Neural progenitor cell (in vitro differentiated cells): ENCODE measurements around the gene IFI30. TPM values are rescaled to one million over a fixed set of nuclear protein-coding genes. Genes with fewer than 3 reads are reported as not detected.

ENCODE experiments used
- DNase-seq: peaks from one replicate; pipeline ENCODE4 v3.0.0-alpha.2; 2016; ENCODE audit warnings: low spot score
- H2AFZ ChIP-seq: fragments of 200-600 bp; sonication (generic); replicated peaks from 2 replicates; pipeline ENCODE4 v1.6.1; 2016; ENCODE audit warnings: antibody characterized with exemption
- H3F3A ChIP-seq: fragments of 200-600 bp; sonication (generic); 2 replicates; pipeline ENCODE4 v1.6.1; 2016; ENCODE audit warnings: antibody characterized with exemption, low read depth
- H3K27ac ChIP-seq: fragments of 200-600 bp; sonication (generic); 2 replicates; pipeline ENCODE4 v1.5.1; 2016; ENCODE audit warnings: mild to moderate bottlenecking
- H3K27me3 ChIP-seq: fragments of 200-600 bp; sonication (generic); 2 replicates; pipeline ENCODE4 v1.6.1; 2016; ENCODE audit warnings: mild to moderate bottlenecking, moderate library complexity
- H3K36me3 ChIP-seq: fragments of 200-600 bp; sonication (generic); 2 replicates; pipeline ENCODE4 v1.5.1; 2016
- H3K4me1 ChIP-seq: fragments of 200-600 bp; sonication (generic); 2 replicates; pipeline ENCODE4 v1.6.1; 2016; ENCODE audit warnings: mixed run types
- H3K4me2 ChIP-seq: fragments of 200-600 bp; sonication (generic); 2 replicates; pipeline ENCODE4 v1.6.1; 2016
- H3K4me3 ChIP-seq: fragments of 200-600 bp; sonication (generic); 2 replicates; pipeline ENCODE4 v1.5.1; 2016
- H3K79me2 ChIP-seq: fragments of 200-600 bp; sonication (generic); 2 replicates; pipeline ENCODE4 v1.6.1; 2016; ENCODE audit warnings: low read depth
- H3K9ac ChIP-seq: fragments of 200-600 bp; sonication (generic); 2 replicates; pipeline ENCODE4 v1.6.1; 2016
- H3K9me3 ChIP-seq: fragments of 200-600 bp; sonication (generic); 2 replicates; pipeline ENCODE4 v1.5.1; 2016; ENCODE audit warnings: low read depth
- H4K20me1 ChIP-seq: fragments of 200-600 bp; sonication (generic); 2 replicates; pipeline ENCODE4 v1.6.1; 2016; ENCODE audit warnings: low read depth
- H3K27ac Mint-ChIP-seq: 3 replicates; pipeline ENCODE4 v1.8.0; 2021; ENCODE audit warnings: mixed read lengths
- H3K27me3 Mint-ChIP-seq: 2 replicates; pipeline ENCODE4 v1.8.0; 2022; ENCODE audit warnings: low read depth, mild to moderate bottlenecking, inconsistent platforms, moderate library complexity, mixed read lengths; ENCODE audit not compliant: insufficient read depth
- H3K36me3 Mint-ChIP-seq: 3 replicates; pipeline ENCODE4 v1.8.0; 2021; ENCODE audit warnings: mixed read lengths
- H3K4me1 Mint-ChIP-seq: 3 replicates; pipeline ENCODE4 v1.8.0; 2021; ENCODE audit warnings: mixed read lengths
- H3K4me3 Mint-ChIP-seq: 3 replicates; pipeline ENCODE4 v1.8.0; 2021; ENCODE audit warnings: mild to moderate bottlenecking, moderate library complexity, mixed read lengths
- H3K9me3 Mint-ChIP-seq: 3 replicates; pipeline ENCODE4 v1.8.0; 2020; ENCODE audit warnings: mixed read lengths
- EZH2 ChIP-seq: fragments of 200-600 bp; sonication (generic); IDR thresholded peaks from 2 replicates; pipeline ENCODE4 v1.6.1; 2017; ENCODE audit warnings: antibody characterized with exemption, mild to moderate bottlenecking, moderate library complexity
- EZH2phosphoT487 ChIP-seq: fragments of 200-600 bp; sonication (generic); IDR thresholded peaks from 2 replicates; pipeline ENCODE4 v1.6.1; 2017; ENCODE audit warnings: antibody characterized with exemption
- small RNA-seq: library from RNA; depleted of rRNA; stranded (forward); fragments of <200 nt; gene quantifications from one replicate; pipeline ENCODE3, GENCODE V24; 2015
- total RNA-seq: library from RNA; depleted of rRNA; stranded (reverse); fragments of >200 nt; gene quantifications from 2 replicates; pipeline ENCODE4 v1.2.3, GENCODE V29; 2015; ENCODE audit warnings: low replicate concordance
- TF ChIP-seq, protein P1 (sequence below): fragments of 200-600 bp; sonication (generic); IDR thresholded peaks from 2 replicates; pipeline ENCODE4 v1.5.1; 2017; ENCODE audit warnings: antibody characterized with exemption, mild to moderate bottlenecking

Gene IFI30
- total RNA-seq, 1 donor from 2014 or later, result not detected

DNA sequence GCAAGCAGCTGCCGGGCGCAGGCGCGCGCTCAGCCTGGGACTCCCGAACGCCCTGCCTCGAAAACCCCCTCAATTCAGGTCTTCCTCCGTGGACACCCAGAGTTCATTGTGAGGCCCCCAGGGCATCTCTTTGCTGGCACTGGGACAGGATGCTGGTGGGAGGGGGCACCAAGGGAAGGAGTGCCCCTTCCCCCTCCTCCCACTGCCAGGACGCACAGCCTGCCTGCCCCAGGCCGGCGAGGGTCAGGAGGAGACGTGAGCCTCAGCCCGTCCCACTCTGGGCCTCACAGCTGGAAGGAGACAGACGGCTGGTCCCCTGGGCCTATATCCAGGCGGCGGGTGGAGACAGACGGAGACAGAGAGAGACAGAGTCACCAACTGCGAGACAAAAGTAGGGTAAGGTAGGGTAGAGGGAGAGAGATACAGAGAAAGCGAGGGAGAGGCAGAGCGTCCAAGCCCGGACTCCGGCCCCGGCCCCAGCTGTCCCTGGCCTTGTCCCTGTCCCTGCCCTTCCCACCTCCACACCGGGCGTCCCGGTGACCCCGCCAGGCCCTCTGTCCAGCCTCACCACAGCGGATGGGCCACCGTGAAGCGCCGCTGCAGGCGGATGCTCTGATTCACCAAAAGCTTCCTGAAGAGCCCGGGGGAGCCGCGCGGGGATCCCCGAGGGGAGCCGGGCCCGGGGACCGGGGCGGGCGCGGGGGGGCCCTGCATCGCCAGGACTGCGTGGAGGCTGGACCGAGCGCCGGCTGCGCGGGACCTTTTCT lies 52.3 kb downstream of the IFI30 start, which contains the start of gene PDE4C:
Gene PDE4C, minus strand, starts transcription at position 737 of the 767 bp plus-strand sequence. Its CDS starts 23 bp downstream, at position 714.
- Histone ChIP-seq H3K27ac (no peak within 1 kb of the TSS), H3F3A (peaks cover 32% of the 10 kb centered on the region), H3K4me2 (peak within 1 kb of the TSS; percentile 75), H3K9ac (no peak within 1 kb of the TSS), H4K20me1 (peaks cover 18% of the 10 kb centered on the region), H3K36me3 (no peaks in the 10 kb centered on the region), H3K79me2 (no peaks in the 10 kb centered on the region), H3K4me1 (peaks cover 4% of the 10 kb centered on the region), H2AFZ (no peak within 1 kb of the TSS), H3K27me3 (peaks cover 52% of the 10 kb centered on the region), H3K4me3 (no peak within 1 kb of the TSS), H3K9me3 (no peaks in the 10 kb centered on the region)
- H3K36me3 Mint-ChIP-seq, result no peaks in the 10 kb centered on the region
- peaks cover 59% of the 10 kb centered on the region for H3K27me3 Mint-ChIP-seq
- no peak for TF ChIP-seq EZH2
- TF ChIP-seq, protein P1, sequence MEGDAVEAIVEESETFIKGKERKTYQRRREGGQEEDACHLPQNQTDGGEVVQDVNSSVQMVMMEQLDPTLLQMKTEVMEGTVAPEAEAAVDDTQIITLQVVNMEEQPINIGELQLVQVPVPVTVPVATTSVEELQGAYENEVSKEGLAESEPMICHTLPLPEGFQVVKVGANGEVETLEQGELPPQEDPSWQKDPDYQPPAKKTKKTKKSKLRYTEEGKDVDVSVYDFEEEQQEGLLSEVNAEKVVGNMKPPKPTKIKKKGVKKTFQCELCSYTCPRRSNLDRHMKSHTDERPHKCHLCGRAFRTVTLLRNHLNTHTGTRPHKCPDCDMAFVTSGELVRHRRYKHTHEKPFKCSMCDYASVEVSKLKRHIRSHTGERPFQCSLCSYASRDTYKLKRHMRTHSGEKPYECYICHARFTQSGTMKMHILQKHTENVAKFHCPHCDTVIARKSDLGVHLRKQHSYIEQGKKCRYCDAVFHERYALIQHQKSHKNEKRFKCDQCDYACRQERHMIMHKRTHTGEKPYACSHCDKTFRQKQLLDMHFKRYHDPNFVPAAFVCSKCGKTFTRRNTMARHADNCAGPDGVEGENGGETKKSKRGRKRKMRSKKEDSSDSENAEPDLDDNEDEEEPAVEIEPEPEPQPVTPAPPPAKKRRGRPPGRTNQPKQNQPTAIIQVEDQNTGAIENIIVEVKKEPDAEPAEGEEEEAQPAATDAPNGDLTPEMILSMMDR, result no peak
- TF ChIP-seq EZH2phosphoT487, result no peak
- peak within 1 kb of the TSS; percentile 57 for H3K27ac Mint-ChIP-seq
- H3K9me3 Mint-ChIP-seq, result no peaks in the 10 kb centered on the region
- DNase-seq, result peak; percentile 35
- peaks cover 17% of the 10 kb centered on the region for H3K4me1 Mint-ChIP-seq
- H3K4me3 Mint-ChIP-seq, result peak within 1 kb of the TSS; percentile 93

DNA sequence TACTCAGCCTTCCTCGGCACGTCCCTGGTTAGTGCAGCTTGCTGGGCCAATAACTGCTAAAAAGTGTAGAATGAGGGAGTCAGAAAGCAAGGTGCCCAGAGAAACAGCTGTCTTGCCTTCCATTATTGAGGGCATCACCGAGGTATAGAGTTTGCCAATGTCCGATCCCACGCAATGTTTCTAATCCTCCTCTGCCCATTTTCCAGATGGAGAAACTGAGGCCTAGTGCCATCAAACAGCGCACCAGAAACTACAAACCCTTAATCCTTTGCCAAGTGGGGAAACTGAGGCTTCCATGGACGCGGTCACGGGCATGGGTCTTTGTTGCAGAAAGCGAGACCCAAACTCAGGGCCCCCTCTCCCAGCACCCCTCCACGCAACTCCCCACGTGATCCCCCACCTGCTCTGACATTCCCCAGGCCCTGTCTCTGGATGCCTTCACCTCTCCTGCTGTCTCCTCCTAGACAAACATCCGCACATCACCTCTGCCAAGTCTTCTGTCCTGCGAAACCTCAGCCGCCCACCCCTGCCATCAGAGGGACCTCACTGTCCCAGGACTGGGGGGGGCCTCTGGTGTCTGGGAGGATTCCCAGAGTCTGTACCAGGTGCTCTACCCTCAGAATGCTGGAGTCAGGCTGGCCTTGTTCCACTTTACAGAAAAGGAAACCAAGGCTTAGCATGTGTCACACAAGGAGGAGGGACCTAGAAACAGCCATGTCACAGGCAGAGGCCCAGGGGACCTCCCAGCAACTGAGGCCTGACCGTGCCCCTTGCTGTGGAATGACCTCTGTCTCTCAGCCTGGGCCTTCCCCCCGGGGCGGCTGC lies 53.6 kb downstream of the IFI30 start:
- Histone ChIP-seq H3K4me1 (peaks cover 4% of the 10 kb centered on the region), H3K4me3 (no peak overlapping the region), H3K36me3 (no peaks in the 10 kb centered on the region), H4K20me1 (peaks cover 18% of the 10 kb centered on the region), H3K4me2 (no peak overlapping the region), H3K27me3 (peaks cover 51% of the 10 kb centered on the region), H3K9me3 (no peaks in the 10 kb centered on the region), H3K9ac (no peak overlapping the region), H3F3A (peaks cover 32% of the 10 kb centered on the region), H3K79me2 (no peaks in the 10 kb centered on the region), H2AFZ (no peak overlapping the region), H3K27ac (no peak overlapping the region)
- TF ChIP-seq EZH2phosphoT487, result no peak
- TF ChIP-seq, protein P1, result no peak
- no peak for TF ChIP-seq EZH2
- peaks cover 56% of the 10 kb centered on the region for H3K27me3 Mint-ChIP-seq
- peak overlapping the region; percentile 65 for H3K4me3 Mint-ChIP-seq
- H3K27ac Mint-ChIP-seq, result peak overlapping the region; percentile 57
- no peaks in the 10 kb centered on the region for H3K36me3 Mint-ChIP-seq
- H3K4me1 Mint-ChIP-seq, result peaks cover 18% of the 10 kb centered on the region
- H3K9me3 Mint-ChIP-seq, result no peaks in the 10 kb centered on the region
- no peak for DNase-seq

Small RNAs within 50 kb of the gene (small RNA-seq; reads per million reads assigned to genes)
- not detected for gene IFI30

Other genes starting within 250 kb of the IFI30 start
- gene CCDC124, start 240.8 kb upstream of the IFI30 start, total RNA-seq, result 23.3 and 54.9 TPM in 2 replicates
- 1.8 and 5.5 TPM in 2 replicates for gene KCNN1, start 206.7 kb upstream of the IFI30 start, total RNA-seq
- gene ARRDC2, start 165.6 kb upstream of the IFI30 start, total RNA-seq, result 4.7 and 14.4 TPM in 2 replicates
- not detected in 2 replicates for gene IL12RB1, start 86.9 kb upstream of the IFI30 start, total RNA-seq
- 2.1 and 5.1 TPM in 2 replicates for gene MAST3, start 76.0 kb upstream of the IFI30 start, total RNA-seq
- 21.4 and 41.8 TPM in 2 replicates for gene PIK3R2, start 20.6 kb upstream of the IFI30 start, total RNA-seq
- gene MPV17L2, start 19.4 kb downstream of the IFI30 start, total RNA-seq, result 28.1 and 37.7 TPM in 2 replicates
- gene RAB3A, start 30.2 kb downstream of the IFI30 start, total RNA-seq, result 1.1 and 1.5 TPM in 2 replicates
- gene PDE4C, start 52.6 kb downstream of the IFI30 start, total RNA-seq, result 0.28 and 0.62 TPM in 2 replicates
- gene IQCN, start 100.6 kb downstream of the IFI30 start, total RNA-seq, result 0.11 and 1.4 TPM in 2 replicates
- gene JUND, start 107.8 kb downstream of the IFI30 start, total RNA-seq, result 51.7 and 107 TPM in 2 replicates
- gene LSM4, start 149.3 kb downstream of the IFI30 start, total RNA-seq, result 440 and 768 TPM in 2 replicates
- gene PGPEP1, start 166.8 kb downstream of the IFI30 start, total RNA-seq, result 2.1 and 5.7 TPM in 2 replicates
- 0.19 and 2.5 TPM in 2 replicates for gene GDF15, start 212.3 kb downstream of the IFI30 start, total RNA-seq
- gene LRRC25, start 223.8 kb downstream of the IFI30 start, total RNA-seq, result 0.03 TPM in 1 of 2 replicates, not detected in the other
- gene SSBP4, start 245.6 kb downstream of the IFI30 start, total RNA-seq, result 21.1 and 50.5 TPM in 2 replicates